Measurements from ENCODE around the gene INSM2. TPM values are rescaled to one million over a fixed set of nuclear protein-coding genes. Genes with fewer than 3 reads are reported as not detected.

INSM2 gene
- polyA plus RNA-seq, 1 donor (not counting 4 experiments of a cell fraction or from before 2014, with no cell fraction given), result not detected

DNA sequence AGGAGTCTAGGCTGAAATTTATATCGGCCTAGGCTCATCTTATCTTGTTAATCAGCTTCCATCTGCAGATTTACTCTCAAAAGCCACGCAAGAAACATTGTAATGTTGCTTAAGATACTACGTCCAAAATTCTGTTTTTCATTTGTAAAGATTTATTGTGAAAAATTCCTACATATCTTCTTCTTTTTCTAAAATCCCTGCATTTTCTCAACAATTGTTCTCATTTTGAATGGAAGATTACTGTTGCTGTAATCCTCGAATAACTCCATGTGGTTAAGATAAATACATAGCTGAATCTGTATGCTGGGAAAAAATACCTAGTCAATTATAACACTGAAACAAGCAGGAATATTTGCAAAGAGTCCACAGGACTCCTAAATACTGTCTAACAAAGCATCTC is 15.6 kb downstream of the INSM2 start:
- no peak for FAIRE-seq

DNA sequence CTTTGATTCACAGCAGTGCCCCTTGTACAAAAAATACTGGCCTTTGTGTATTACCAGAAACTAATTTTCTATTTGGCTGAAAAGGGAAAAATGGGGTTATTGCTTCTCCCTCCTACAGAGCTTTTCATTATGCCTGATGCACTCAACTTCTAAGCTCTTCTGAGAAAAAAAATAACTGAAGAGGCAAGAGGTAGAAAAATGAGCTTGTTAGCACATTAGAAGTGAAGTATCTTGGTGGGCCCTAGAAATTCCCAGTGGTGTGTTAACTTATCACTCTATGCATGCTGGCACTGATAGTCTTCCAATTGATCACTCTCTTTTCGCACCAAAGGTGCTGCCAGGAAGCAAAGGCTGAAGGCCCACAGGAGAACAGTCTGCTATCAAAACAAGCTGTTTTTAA is 17.1 kb downstream of the INSM2 start:
- Histone ChIP-seq H3K9me3 (ENCODE audit: control insufficient read depth, low read depth, low read length) (no peaks in the 10 kb centered on the region), H3K4me1 (ENCODE audit: control insufficient read depth, extremely low read depth, insufficient read depth, low read length) (peaks cover 3% of the 10 kb centered on the region), H4K20me1 (ENCODE audit: control insufficient read depth, extremely low read depth, insufficient read depth, low read length) (no peaks in the 10 kb centered on the region), H3K4me2 (ENCODE audit: control insufficient read depth, extremely low read depth, insufficient read depth, low read depth, low read length) (no peak overlapping the region), H3K79me2 (ENCODE audit: control insufficient read depth, insufficient read depth, low read length) (no peaks in the 10 kb centered on the region), H3K9ac (ENCODE audit: control insufficient read depth, extremely low read depth, insufficient read depth, low read length) (no peak overlapping the region), H3K9me1 (ENCODE audit: control insufficient read depth, extremely low read depth, insufficient read depth, low read length) (no peaks in the 10 kb centered on the region), H3K27ac (ENCODE audit: control insufficient read depth, insufficient read depth, low read length) (no peak overlapping the region), H3K27me3 (ENCODE audit: control insufficient read depth, extremely low read depth, insufficient read depth, low read length) (no peaks in the 10 kb centered on the region), H3K36me3 (ENCODE audit: control insufficient read depth in 2 of 2, extremely low read depth in 1 of 2, insufficient read depth in 2 of 2, low read length in 2 of 2) (no peaks in the 10 kb centered on the region), H3K4me3 (ENCODE audit: control insufficient read depth in 2 of 3, extremely low read depth in 1 of 3, insufficient read depth in 2 of 3, low read depth in 1 of 3, low read length in 3 of 3) (no peak overlapping the region), H2AFZ (ENCODE audit: control insufficient read depth, low read length) (no peak overlapping the region)
- dilution Hi-C loops (cut with MboI; ENCODE audit: extremely low pct_ligation_motif_present, low sequenced_read_pairs), result no loop called here
- no peak for TF ChIP-seq EZH2 (IDR thresholded peaks at IDR 0.05; ENCODE audit: low read length)
- DNase-seq (ENCODE audit: low read depth, low spot score) (no peak), FAIRE-seq (no peak)

More for the DNA sequence above, 15.6 kb downstream of the INSM2 start:
- Histone ChIP-seq H3K36me3 (ENCODE audit: control insufficient read depth in 2 of 2, extremely low read depth in 1 of 2, insufficient read depth in 2 of 2, low read length in 2 of 2) (no peaks in the 10 kb centered on the region), H2AFZ (ENCODE audit: control insufficient read depth, low read length) (no peak overlapping the region), H3K4me2 (ENCODE audit: control insufficient read depth, extremely low read depth, insufficient read depth, low read depth, low read length) (no peak overlapping the region), H3K4me3 (ENCODE audit: control insufficient read depth in 2 of 3, extremely low read depth in 1 of 3, insufficient read depth in 2 of 3, low read depth in 1 of 3, low read length in 3 of 3) (no peak overlapping the region), H3K9me1 (ENCODE audit: control insufficient read depth, extremely low read depth, insufficient read depth, low read length) (no peaks in the 10 kb centered on the region), H3K79me2 (ENCODE audit: control insufficient read depth, insufficient read depth, low read length) (no peaks in the 10 kb centered on the region), H3K9ac (ENCODE audit: control insufficient read depth, extremely low read depth, insufficient read depth, low read length) (no peak overlapping the region), H3K27ac (ENCODE audit: control insufficient read depth, insufficient read depth, low read length) (no peak overlapping the region), H4K20me1 (ENCODE audit: control insufficient read depth, extremely low read depth, insufficient read depth, low read length) (no peaks in the 10 kb centered on the region), H3K9me3 (ENCODE audit: control insufficient read depth, low read depth, low read length) (no peaks in the 10 kb centered on the region), H3K4me1 (ENCODE audit: control insufficient read depth, extremely low read depth, insufficient read depth, low read length) (peaks cover 3% of the 10 kb centered on the region), H3K27me3 (ENCODE audit: control insufficient read depth, extremely low read depth, insufficient read depth, low read length) (no peaks in the 10 kb centered on the region)
- dilution Hi-C loops (cut with MboI; ENCODE audit: extremely low pct_ligation_motif_present, low sequenced_read_pairs), result no loop called here
- no peak for DNase-seq (ENCODE audit: low read depth, low spot score)
- no peak for TF ChIP-seq EZH2 (IDR thresholded peaks at IDR 0.05; ENCODE audit: low read length)
- TF ChIP-seq, protein P1, sequence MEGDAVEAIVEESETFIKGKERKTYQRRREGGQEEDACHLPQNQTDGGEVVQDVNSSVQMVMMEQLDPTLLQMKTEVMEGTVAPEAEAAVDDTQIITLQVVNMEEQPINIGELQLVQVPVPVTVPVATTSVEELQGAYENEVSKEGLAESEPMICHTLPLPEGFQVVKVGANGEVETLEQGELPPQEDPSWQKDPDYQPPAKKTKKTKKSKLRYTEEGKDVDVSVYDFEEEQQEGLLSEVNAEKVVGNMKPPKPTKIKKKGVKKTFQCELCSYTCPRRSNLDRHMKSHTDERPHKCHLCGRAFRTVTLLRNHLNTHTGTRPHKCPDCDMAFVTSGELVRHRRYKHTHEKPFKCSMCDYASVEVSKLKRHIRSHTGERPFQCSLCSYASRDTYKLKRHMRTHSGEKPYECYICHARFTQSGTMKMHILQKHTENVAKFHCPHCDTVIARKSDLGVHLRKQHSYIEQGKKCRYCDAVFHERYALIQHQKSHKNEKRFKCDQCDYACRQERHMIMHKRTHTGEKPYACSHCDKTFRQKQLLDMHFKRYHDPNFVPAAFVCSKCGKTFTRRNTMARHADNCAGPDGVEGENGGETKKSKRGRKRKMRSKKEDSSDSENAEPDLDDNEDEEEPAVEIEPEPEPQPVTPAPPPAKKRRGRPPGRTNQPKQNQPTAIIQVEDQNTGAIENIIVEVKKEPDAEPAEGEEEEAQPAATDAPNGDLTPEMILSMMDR (optimal IDR thresholded peaks at IDR 0.05 in 1 of 3, IDR thresholded peaks at IDR 0.05 in 1 of 3, conservative IDR thresholded peaks at IDR 0.05 in 1 of 3; ENCODE audit: extremely low read depth in 1 of 3, insufficient read depth in 2 of 3, low read length in 3 of 3), result no peak

DNA sequence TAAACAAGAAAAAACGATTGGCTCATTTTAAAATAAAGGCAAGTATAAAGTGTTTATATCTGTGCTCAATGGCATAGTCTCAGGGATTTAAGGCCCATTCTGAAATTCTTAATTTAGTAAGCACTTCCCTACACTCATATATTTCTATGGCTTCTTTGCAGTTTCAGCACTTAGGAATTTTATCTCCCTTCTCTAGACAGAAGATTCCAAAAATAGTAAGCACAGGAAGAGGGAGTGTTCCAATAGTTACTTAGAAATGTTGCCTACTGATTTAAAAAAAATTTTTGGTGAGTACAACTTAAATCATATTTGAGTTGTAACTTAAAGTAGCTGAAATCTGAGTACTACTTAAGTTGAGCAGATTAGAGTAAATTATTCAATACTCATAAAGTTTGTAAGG is 19.8 kb downstream of the INSM2 start:
- Histone ChIP-seq H3K27ac (ENCODE audit: control insufficient read depth, insufficient read depth, low read length) (no peak overlapping the region), H2AFZ (ENCODE audit: control insufficient read depth, low read length) (no peak overlapping the region), H3K36me3 (ENCODE audit: control insufficient read depth in 2 of 2, extremely low read depth in 1 of 2, insufficient read depth in 2 of 2, low read length in 2 of 2) (no peaks in the 10 kb centered on the region), H3K4me2 (ENCODE audit: control insufficient read depth, extremely low read depth, insufficient read depth, low read depth, low read length) (no peak overlapping the region), H3K4me3 (ENCODE audit: control insufficient read depth in 2 of 3, extremely low read depth in 1 of 3, insufficient read depth in 2 of 3, low read depth in 1 of 3, low read length in 3 of 3) (no peak overlapping the region), H3K9me1 (ENCODE audit: control insufficient read depth, extremely low read depth, insufficient read depth, low read length) (no peaks in the 10 kb centered on the region), H3K9me3 (ENCODE audit: control insufficient read depth, low read depth, low read length) (no peaks in the 10 kb centered on the region), H4K20me1 (ENCODE audit: control insufficient read depth, extremely low read depth, insufficient read depth, low read length) (no peaks in the 10 kb centered on the region), H3K4me1 (ENCODE audit: control insufficient read depth, extremely low read depth, insufficient read depth, low read length) (peaks cover 3% of the 10 kb centered on the region), H3K9ac (ENCODE audit: control insufficient read depth, extremely low read depth, insufficient read depth, low read length) (no peak overlapping the region), H3K27me3 (ENCODE audit: control insufficient read depth, extremely low read depth, insufficient read depth, low read length) (no peaks in the 10 kb centered on the region), H3K79me2 (ENCODE audit: control insufficient read depth, insufficient read depth, low read length) (no peaks in the 10 kb centered on the region)
- DNase-seq (ENCODE audit: low read depth, low spot score) (no peak), FAIRE-seq (no peak)
- TF ChIP-seq EZH2 (IDR thresholded peaks at IDR 0.05; ENCODE audit: low read length), result no peak
- TF ChIP-seq, protein P1 (optimal IDR thresholded peaks at IDR 0.05 in 1 of 3, IDR thresholded peaks at IDR 0.05 in 1 of 3, conservative IDR thresholded peaks at IDR 0.05 in 1 of 3; ENCODE audit: extremely low read depth in 1 of 3, insufficient read depth in 2 of 3, low read length in 3 of 3), result no peak
- dilution Hi-C loops (cut with MboI; ENCODE audit: extremely low pct_ligation_motif_present, low sequenced_read_pairs), result no loop called here

All from keratinocyte (primary cell).